ENCODE measurements around the gene LMBR1.

GRCh38 chr7:156781972-156782371 lies 111.0 kb downstream of the LMBR1 start:
- no peak for TF ChIP-seq YY1 (IDR thresholded peaks at IDR 0.05; ENCODE audit: low read depth)
- no peak for TF ChIP-seq TAF1 (IDR thresholded peaks at IDR 0.05; ENCODE audit: low read depth)
- TF ChIP-seq EGR1 (IDR thresholded peaks at IDR 0.05): no peak
- TF ChIP-seq MAX (IDR thresholded peaks at IDR 0.05): no peak
- no peak for TF ChIP-seq CREB1 (IDR thresholded peaks at IDR 0.05; ENCODE audit: low read depth)
- TF ChIP-seq USF1 (IDR thresholded peaks at IDR 0.05): no peak
- no peak for TF ChIP-seq RAD21 (IDR thresholded peaks at IDR 0.05; ENCODE audit: low read depth)
